Measurements from ENCODE around the gene BMP2K.
"Not testable (repeated sequence)": the region's sequence is repeated elsewhere in the genome, so short reads cannot be mapped to it uniquely, and the experiment has no call there.

BMP2K gene

GRCh38 chr4:78796526-78796925 is 20.4 kb downstream of the BMP2K start:
- DNase-seq, result no peak

- no peak for DNase-seq
Observed at GRCh38 chr4:78797777-78798284, 21.7 kb downstream of the BMP2K start.

GRCh38 chr4:78799551-78800495 is 23.7 kb downstream of the BMP2K start:
- no peak for DNase-seq

GRCh38 chr4:78800965-78801364 is 24.8 kb downstream of the BMP2K start:
- no peak for DNase-seq

GRCh38 chr4:78803983-78804382 is 27.8 kb downstream of the BMP2K start:
- DNase-seq, result no peak

- no peak for DNase-seq
Observed at GRCh38 chr4:78806943-78807460, 30.9 kb downstream of the BMP2K start.

- DNase-seq, result no peak
Observed at GRCh38 chr4:78809295-78809694, 33.1 kb downstream of the BMP2K start.

GRCh38 chr4:78809928-78810835 is 34.0 kb downstream of the BMP2K start:
- no peak for DNase-seq

GRCh38 chr4:78811034-78811433 is 34.9 kb downstream of the BMP2K start:
- DNase-seq, result no peak

GRCh38 chr4:78818530-78819079 is 42.5 kb downstream of the BMP2K start:
- no peak for DNase-seq

- no peak for DNase-seq
Observed at GRCh38 chr4:78824001-78824400, 47.9 kb downstream of the BMP2K start.

- no peak for DNase-seq
Observed at GRCh38 chr4:78827191-78827590, 51.0 kb downstream of the BMP2K start.

GRCh38 chr4:78829296-78829695 is 53.1 kb downstream of the BMP2K start:
- DNase-seq, result no peak

GRCh38 chr4:78839676-78840075 is 63.5 kb downstream of the BMP2K start:
- DNase-seq, result not testable (repeated sequence)

GRCh38 chr4:78840286-78840685 is 64.1 kb downstream of the BMP2K start:
- DNase-seq, result not testable (repeated sequence)

GRCh38 chr4:78845472-78845871 is 69.3 kb downstream of the BMP2K start:
- no peak for DNase-seq

GRCh38 chr4:78846258-78846657 is 70.1 kb downstream of the BMP2K start:
- no peak for DNase-seq

- DNase-seq, result no peak
Observed at GRCh38 chr4:78862314-78862737, 86.2 kb downstream of the BMP2K start.

GRCh38 chr4:78863254-78863869 is 87.2 kb downstream of the BMP2K start:
- DNase-seq, result no peak

GRCh38 chr4:78863991-78864390 is 87.8 kb downstream of the BMP2K start:
- DNase-seq, result no peak

- peak; percentile 73 for DNase-seq
Observed at GRCh38 chr4:78864405-78865024, 88.4 kb downstream of the BMP2K start.

GRCh38 chr4:78865451-78865850 is 89.3 kb downstream of the BMP2K start:
- DNase-seq, result no peak

All from CD4-positive, alpha-beta T cell treated with Interleukin-10 for 1 hour (primary cell).